Pulmonary artery endothelial cell (primary cell): Measurements from ENCODE around the gene IL3. TPM values are rescaled to one million over a fixed set of nuclear protein-coding genes. Genes with fewer than 3 reads are reported as not detected.

Experiments
- DNase-seq: peaks from one replicate; pipeline ENCODE4 v3.0.0-alpha.2; 2011; ENCODE audit warnings: low read depth, low spot score
- total RNA-seq: library from RNA; depleted of rRNA; stranded (reverse); fragments of >200 nt; gene quantifications from 2 replicates; pipeline ENCODE4 v1.2.3, GENCODE V29; 2014

IL3 gene
- total RNA-seq, 1 donor from 2014 or later = not detected

DNA sequence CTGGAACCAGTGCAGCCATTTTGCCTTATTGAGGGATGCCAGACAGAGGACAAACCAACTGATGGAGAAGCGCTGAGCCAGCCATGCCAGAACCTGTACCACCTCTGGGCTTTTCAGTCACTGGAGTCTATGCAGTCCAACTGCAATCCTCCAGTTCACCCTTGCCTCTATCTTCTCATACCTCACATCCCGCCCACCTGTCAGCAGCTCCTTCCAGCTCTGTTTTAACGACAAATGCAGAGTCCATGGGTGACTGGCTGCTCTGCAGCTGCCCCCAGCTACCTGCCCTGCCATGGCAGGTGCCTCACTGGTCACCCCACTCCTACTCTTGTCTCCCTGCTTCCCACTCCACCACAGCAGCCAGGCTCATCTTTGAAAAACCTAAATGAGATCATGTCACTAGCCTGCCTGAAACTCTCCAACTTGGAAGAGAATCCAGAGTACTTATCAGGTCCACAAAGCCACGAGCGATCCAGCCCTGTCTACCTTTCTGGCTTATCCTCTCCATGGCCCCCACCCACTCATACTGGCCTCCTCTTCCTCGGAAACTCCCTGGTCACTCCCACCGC is 35.0 kb upstream of the IL3 start:
- DNase-seq = no peak

DNA sequence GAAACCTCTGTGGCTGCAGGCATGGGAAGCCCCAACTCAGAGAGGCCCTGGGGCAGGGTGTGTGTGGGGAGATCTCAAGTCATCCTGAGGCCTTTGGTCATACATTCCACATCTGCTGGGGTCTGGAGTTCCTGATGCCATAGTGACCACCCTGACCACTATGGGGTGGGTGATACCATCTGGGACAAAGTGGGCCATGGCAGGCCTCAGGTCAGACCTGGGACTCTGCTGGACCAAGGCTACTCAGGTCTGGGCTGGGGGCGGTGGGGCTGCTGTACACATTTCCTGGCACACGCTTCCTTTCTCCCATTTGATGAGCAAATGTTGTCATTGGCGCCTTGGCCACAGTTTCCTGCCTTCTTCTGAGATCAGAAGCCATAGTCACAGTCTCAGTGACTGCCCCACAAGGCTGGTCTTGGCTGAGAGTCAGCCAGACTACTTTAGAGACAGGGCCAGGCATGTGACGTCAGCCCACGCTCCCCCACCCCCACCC is 33.9 kb upstream of the IL3 start:
- DNase-seq = no peak

DNA sequence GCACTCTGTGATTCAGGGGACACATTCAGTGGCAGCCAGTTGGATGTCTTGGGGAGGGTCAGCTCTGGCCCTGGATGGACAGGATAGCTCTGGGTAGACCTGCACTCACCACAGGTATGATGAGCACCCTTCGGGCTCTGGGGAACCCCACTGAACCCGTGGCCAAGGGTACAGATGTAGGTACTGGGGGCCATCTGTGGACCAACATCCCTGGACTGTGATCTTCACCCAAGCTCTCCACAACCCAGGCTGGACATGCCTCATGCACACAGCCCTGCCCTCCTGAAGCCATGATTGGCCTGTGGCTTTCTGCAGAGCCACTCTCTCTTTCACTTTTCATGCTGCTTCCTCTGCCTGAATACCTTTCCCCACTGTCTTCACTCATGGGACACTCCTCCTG is 33.4 kb upstream of the IL3 start:
- DNase-seq = no peak

DNA sequence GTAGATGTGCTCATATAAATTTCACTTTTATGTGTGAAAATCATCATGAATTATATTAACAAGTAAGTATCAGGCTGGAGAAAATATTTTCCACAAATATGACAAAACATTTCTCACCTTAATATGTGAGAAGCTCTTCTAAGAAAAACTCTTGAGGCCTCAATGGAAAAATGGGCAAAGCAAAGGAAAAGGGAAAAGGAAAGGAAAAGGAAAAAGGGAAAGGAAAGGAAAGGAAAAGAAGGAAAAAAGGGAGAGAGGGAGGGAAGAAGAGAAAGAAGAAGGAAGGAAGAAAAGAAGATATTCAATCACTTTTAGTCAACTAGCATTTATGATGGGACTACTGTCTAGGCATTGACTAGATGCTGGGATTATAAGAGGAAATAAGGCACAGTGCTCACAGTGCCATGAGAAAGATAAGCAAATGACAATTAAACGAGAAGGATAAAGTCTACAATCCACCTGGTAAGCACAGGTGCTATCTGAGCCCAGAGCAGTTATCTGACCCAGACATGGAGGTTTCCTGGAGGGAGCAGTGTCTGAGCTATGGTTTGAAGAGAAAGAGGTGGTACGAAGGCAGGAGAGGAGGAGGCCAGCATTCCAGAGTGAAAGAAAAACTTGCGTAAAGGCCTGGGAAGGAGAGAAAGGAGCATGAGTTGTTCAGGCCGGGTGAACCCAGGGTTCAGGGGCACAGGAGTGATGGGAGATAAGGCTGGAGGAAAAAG is 30.7 kb upstream of the IL3 start:
- no peak for DNase-seq

DNA sequence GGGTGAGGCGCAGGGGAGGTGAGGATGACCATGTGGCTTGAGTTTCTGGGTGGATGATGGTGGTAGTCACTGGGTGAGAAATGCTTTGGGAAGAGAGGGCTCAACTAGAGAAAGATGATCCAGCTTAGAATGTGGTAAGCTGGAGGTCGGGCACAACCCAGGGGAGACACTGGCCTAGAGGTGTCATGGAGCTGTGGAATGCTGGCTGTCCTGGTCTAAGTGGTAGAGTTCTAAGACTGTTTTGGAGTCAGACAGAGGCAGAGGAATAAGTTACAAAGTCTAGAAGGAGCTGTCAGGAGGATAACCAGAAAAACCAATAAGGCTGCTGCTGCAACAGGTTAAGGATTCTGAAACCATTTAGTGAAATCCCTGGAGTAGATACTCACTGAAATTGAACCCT is 29.8 kb upstream of the IL3 start:
- DNase-seq = no peak

DNA sequence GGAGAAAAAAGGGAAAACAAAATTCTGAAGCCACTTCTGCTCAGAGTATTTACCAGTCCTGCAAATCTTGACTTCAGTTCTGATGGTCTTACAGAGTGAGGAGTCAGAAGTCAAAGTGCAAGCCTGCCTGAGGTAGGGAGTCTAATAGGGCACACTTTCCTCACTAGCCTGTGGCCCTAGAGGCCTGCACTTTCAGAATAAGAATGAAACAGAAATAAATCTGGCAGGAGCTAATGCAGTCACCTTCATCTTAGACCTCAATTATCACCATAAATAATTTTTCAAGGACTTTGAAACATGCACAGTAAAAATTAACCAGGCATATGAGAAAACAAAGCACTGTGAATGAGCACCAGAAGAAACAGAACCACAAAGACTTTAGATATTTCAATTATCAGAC is 28.3 kb upstream of the IL3 start:
- no peak for DNase-seq

DNA sequence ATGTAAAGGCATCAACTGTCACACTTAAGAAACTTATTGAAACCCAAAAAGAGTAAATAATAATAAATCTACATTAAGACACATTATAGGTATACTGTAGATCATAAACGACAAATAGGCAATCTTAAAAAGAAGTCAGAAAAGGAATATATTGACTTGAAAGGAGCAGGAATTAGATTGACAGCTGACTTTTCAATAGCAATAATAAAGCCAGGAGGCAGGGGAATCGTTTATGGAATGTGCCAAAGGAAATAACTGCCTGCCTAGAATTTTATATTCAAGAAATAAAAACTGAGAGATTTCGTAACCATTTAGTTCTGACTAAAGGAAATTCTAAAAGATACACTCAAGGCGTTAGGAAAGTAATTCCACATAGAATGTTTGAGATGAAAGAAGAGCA is 27.3 kb upstream of the IL3 start:
- no peak for DNase-seq

DNA sequence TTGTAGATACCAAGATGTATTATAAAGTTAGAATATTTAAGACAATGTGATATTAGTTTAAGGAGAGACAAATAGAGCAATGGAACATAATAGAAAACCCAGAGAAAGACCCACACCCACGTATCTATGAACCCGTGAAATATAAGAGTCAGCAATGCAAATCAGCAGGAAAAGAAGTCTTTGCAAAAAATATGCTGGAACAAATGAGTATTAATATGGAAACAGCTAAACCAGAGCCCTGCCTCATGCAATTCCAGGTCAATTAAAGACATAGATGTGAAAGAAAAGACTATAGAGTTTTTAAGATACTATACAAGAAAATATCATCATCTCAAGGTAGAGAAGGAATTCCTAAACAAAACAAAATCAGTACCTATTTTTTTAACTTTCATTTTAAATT is 23.1 kb upstream of the IL3 start:
- no peak for DNase-seq

DNA sequence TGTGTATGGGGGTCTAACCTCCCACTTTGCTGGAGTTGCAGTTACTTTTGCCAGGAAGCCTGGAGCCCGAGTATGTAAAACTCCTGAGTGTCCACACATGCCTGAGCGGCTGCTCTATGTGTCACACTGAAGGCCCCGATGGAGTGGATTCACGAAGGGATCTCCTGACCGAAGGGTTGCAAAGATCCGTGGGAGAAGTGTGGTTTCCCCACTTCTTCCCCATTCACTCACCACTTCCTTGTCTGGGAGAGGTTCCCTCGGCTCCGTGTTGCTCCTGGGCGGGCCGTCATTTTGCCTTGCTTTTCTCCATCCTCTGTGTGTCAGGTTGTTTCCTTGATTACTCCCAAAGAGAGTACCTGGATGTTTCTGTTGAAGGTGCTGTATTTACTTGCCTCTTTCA is 16.2 kb upstream of the IL3 start:
- DNase-seq = no peak

DNA sequence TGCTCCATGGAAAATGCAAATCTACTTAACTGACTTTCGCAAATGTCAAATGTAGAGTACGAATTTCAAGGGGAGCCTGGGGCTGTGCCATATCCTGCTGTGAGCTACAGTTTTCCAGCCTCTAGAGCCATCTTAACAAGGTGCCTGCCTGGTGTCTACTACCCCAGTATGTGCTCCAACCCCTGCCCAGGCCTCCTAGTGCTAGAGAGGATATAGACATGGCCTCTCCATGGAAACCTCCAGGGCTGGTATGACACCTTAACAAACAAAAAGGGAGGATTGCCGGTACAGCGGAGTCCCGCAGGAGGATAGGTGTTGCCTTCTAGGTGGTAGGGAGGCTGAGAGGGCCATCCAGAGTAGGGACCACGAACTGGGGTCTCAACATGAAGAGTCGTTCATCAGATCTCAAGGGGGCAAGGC is 13.6 kb upstream of the IL3 start:
- DNase-seq = no peak

DNA sequence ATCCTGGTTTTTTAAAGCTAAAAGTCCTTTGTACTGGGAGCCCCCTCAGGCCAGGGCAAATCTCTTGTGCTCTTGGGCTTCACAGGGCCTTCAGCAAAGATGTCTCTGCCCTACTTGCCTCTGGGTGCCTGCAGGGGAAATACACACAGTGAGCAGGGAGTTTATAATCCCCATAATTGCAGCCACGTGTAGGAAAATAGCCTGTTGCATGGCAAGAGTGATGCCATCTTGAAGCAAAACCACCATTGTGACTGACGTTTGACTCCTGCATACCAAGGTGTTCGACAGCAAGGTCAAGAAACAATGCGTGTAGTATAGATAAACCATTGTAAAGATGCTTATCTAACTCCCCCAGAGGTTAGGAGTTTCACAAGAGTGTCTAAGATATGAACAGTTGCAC is 11.4 kb upstream of the IL3 start:
- no peak for DNase-seq

DNA sequence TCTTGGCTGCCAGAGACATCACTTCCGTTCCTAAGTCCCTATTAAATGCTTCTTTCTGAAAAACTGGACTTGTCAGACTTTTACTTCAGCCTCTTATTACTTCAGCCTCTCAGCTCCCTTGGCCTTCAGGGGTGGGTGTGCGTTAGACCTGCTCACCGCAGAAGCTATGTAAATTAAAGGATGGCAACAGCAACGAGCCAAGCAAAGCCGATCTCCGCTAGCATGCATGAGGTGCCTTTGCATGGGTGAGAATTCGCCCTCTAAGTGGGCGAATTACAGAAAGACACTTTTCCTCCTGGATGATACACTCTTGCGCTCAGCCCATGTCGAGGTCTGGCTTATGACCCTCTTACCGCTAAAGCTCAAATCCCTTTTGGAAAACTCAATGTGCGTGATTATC is 10.9 kb upstream of the IL3 start:
- no peak for DNase-seq

DNA sequence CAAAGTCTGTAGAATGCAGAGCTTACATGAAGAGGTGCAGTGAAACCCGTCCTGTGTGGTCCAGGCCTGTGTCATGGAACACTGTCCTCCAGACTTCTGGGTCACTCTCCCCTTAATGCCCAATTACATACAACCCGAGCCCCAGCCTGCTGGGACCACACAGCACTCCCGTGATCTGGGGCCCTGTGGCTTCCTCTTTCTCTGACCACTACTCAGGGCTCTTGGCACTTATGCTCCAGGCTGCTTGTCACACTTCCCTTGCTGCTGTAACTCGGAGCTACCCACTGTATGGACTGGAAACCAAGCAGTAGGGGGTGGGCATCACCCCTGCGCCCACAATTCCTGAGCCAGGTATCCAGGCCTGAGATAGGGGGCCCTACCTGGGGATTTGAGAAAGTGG is 10.3 kb upstream of the IL3 start:
- DNase-seq = no peak

DNA sequence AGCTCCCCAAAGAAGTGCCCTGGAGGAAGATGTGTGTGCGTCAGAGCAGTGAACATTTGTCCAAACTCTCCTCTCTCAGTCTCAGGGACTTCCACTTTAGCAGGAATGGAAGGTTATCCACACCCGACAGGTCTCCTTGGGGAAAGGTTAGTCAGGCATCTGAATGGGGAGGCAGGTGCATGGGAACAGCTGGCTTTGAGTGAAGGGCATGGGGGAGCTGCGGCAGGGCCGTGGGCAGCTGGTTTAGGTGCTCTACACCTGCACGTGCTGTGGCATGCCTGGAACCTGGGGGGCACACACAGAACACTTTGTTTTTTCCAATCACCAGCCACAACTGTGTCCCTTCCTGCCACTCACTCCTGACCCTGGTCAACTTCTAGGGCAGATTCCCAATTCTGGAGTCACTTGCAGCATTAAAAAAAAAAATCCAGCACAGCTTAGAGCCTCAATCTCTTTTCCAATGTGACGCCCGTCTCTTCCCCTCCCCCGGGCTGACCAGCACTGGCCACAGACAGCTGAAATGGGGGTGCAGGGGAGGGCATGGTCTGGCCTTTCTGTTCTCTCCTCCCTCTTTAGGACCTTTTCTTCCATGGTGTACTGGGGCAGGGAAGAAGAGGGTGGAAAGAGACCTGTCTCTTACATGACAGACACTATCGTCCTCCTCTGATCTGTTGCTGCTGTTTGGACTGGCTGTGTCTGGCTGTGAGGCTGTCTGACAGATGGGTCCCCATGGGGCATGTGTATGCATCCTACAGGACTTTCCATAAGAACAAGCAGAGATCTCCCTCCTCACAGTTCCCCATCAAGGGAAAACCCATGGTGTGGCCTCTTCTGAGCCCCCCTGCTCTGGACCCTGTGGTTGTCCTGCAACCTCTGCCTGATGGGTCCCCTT is 9.5 kb upstream of the IL3 start:
- DNase-seq = no peak

DNA sequence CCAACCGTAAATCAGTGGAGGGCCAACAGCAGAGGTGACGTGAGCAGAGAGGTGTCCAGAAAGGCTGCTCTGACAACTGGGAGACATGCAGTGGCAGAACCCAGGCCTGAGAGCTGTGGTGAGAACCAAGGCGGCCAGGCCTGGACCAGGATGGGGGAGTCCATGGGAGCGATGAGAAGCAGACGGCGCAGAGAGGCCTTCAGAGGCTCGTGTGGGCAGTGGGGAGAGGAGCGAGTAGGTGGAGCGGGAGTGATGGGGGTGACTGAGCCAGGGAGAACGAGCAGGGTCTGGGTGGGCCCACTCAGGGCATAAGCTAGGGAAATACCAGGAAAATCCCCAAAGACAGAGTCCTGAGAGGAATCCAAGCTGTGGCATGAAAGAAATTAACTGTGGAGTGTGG is 7.9 kb upstream of the IL3 start:
- DNase-seq = no peak

DNA sequence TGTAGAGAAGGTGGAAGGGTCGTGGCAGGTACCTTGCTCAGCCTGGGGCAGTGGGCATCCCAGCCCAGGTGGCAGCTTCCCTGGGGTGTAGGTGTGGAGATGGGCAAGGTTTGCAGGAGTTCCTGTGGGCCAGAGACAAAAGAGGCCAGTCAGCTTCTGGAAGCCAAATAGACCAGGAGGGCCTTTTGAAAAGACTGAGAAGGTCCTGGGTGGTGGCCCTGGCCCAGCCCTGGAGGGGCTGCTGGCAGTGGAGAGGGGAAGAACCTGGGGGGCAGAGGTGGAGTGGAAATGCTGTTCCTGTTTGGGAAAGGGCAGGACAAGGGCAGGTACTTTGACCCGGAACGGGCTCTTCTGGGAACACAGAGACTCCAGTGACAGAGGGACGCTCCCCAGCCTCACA is 7.0 kb upstream of the IL3 start:
- DNase-seq = no peak

DNA sequence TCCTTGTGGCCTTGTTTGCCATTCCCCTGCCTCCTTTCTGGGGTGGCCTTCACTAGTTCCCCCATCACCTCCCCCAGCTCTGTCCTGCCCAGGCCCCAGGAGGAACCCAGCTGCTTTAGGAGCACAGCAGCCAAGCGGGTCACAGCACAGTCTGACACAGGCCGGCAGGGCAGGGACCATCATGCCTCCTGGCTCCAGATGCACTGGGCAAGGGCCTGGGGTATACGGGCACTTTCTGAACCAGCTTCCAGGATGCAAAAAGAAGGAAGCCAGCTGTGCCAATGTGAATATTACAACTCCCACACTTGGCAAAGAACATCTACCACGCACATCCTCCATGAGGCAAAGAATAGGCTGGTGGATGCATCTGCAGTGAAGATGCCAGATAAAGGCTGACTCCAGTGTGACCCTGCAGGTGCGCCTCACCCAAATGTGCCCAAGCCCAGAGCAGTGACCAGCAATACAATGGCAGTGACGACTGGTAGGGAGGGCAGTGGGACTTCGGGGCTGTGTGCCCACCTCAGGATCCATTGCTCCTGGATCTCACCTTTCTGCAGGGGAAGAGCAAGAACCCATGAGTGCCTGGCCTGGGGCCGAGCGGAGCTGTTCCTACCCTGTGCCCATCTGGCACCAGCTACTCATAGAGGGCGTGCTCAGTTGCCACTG is 6.3 kb upstream of the IL3 start:
- DNase-seq = no peak

DNA sequence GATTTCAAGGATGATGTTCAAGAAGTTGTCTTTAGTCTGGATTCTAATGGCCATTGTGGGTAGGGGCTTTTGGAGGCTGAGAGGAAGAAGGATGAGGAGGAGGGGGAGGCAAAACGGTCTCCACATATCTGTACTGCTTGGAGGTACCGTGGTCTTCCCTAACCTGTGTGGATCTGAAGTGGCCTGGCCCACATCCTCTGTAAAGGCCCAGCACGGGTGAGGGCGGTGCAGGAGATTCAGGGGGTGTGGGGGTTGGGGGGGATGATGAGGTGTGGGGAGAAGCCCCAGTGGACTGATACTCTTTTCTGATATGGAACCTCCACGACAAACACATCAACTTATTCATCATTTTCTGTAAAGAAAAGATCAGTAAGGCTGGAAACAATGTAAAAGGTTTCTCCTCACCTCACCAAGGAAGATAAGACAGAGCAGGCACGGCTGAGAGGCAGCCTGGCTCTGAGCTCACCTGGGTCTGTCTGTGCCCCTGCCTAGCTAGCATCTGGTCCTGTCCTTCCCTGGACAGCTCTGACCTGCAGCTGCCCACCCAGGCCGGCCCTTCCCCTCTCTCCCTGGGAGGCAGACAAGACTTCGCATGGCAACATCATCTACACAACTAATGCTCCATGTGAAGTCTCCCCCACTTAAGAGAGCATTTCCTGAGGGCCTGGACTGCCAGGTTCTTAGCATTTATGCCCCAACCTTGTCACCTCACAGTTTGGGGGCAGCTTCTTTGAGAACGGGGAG is 5.6 kb upstream of the IL3 start:
- DNase-seq = no peak

DNA sequence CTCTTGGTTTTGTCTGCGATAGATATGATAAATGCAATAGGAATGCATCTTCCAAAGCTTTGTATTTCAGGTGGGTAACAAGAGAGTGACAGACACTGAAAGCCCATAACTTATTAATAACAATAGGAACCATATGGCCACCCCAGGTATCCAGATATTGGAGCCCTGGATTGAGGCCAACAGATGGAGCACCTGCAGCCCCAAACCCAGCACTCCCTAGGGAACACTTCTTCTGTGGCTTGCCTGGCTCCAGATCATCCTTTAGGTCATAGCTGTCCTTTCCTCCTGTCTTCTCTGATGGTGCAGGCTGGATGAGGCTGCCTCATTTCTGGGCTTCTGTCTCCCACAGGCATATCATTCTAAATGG is 5.0 kb upstream of the IL3 start:
- no peak for DNase-seq

DNA sequence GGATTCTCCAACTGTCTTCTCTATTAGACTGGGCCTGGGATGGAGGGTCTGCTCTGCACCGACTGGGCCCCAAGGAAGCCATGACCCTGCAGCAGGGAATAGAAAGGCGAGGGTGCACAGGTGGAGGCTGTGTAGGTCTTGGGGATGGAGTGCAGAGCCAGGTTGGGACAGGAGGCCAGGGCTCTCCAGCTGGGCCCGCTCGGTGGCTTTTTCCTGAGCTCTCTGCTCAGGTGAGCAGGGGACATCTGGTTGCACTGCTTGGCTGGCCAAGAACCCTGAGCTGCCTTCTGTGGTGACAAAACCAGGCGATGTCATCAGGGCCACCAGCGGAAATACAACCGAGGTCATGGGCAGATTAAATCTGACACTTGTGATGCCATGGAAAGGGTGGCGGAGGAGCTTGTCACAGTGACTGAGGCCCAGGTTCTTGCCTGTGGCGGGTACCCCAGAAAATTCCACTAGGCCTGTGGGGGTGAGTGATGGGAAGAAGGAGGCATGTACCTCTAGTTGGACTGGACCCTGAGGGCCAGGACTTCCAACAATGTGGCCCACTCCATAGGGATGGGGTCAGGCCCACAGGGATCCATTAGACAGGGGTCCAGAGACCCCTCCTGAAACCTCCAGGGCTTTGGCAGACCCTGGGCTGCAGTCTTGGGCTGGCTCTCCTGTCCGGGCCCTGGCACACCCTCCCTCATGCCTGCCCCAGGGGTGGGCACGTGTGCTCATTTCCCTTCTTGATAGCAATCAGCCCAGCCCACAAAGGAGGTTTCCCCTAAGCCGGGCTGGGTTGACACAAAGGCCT is 4.4 kb upstream of the IL3 start:
- DNase-seq = no peak
